Lower leg skin (tissue), 3 donors: ENCODE data around the gene PNLIPRP2.

ENCODE experiments used
- POLR2A ChIP-seq, 2 donors: fragments of 450-650 bp; IDR thresholded peaks; one replicate each; pipeline ENCODE4 v1.6.1; 2016 to 2017; ENCODE audit warnings: antibody characterized with exemption in 2 of 2, mild to moderate bottlenecking in 1 of 2, moderate library complexity in 1 of 2
- TF ChIP-seq, protein P1 (sequence below), 3 donors: fragments of 450-650 bp; IDR thresholded peaks; one replicate each; pipeline ENCODE4 v1.5.1; 2016; ENCODE audit warnings: antibody characterized with exemption in 3 of 3, mild to moderate bottlenecking in 3 of 3, moderate library complexity in 2 of 3

DNA sequence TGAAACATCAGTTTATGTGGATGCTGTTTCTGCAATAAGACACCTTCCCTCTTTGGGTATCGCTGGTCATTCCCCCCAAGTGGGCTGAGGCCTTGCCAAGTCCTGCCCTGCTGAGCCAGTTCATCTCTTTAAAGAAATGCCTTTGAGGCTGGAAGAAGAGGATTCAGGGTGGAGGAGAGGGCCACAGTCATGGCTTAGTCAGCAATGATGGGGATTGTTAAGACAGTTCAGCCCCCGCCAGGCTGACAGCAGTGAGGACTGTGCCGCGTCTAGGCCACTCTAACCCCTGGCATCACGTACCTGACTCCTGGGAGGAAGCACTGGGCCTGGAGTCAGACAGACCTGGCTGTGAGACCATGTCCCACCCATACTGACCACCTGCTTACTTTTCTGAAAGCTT is 48.3 kb downstream of the PNLIPRP2 start:
- TF ChIP-seq, protein P1, sequence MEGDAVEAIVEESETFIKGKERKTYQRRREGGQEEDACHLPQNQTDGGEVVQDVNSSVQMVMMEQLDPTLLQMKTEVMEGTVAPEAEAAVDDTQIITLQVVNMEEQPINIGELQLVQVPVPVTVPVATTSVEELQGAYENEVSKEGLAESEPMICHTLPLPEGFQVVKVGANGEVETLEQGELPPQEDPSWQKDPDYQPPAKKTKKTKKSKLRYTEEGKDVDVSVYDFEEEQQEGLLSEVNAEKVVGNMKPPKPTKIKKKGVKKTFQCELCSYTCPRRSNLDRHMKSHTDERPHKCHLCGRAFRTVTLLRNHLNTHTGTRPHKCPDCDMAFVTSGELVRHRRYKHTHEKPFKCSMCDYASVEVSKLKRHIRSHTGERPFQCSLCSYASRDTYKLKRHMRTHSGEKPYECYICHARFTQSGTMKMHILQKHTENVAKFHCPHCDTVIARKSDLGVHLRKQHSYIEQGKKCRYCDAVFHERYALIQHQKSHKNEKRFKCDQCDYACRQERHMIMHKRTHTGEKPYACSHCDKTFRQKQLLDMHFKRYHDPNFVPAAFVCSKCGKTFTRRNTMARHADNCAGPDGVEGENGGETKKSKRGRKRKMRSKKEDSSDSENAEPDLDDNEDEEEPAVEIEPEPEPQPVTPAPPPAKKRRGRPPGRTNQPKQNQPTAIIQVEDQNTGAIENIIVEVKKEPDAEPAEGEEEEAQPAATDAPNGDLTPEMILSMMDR (IDR thresholded peaks at IDR 0.05), result no peak
- TF ChIP-seq POLR2A (IDR thresholded peaks at IDR 0.05), result no peak
